Endothelial cell of umbilical vein (primary cell): Measurements from ENCODE around the gene SINHCAF. TPM values are rescaled to one million over a fixed set of nuclear protein-coding genes. Genes with fewer than 3 reads are reported as not detected.

ENCODE experiments used
- BruUV-seq: library from RNA; stranded (reverse); fragments of 400-500 nt; replicated peaks from 2 replicates; lab custom pipeline; 2021; lab: Mats Ljungman, UMichigan
- CTCF ChIA-PET: fragments of 300-600, 350-600 bp; sonication (Branson Sonifier 250); formaldehyde crosslinking; loops from one replicate; lab custom pipeline; 2021; ENCODE audit warnings: antibody characterized with exemption, inconsistent platforms; lab: Charles Lee
- POLR2A ChIA-PET: fragments of 300-600, 350-600 bp; sonication (Branson Sonifier 250); formaldehyde crosslinking; loops from one replicate; lab custom pipeline; 2021; ENCODE audit warnings: antibody characterized with exemption, inconsistent platforms; lab: Charles Lee
- DNase-seq: peaks from one replicate; pipeline ENCODE4 v3.0.0-alpha.2; 2011; ENCODE audit warnings: low read depth, low spot score
- FAIRE-seq: peaks from 2 replicates; lab custom pipeline; 2011; peaks lifted over from hg19 to GRCh38; lab: Jason Lieb, UNC
- H2AFZ ChIP-seq: 2 replicates; pipeline ENCODE4 v1.6.0; 2012; ENCODE audit warnings: low read depth, low read length, control low read depth, inconsistent platforms
- H3K27ac ChIP-seq: 2 replicates; pipeline ENCODE4 v1.5.1; 2011; ENCODE audit warnings: low read depth, mild to moderate bottlenecking, control low read depth, low read length, moderate library complexity; ENCODE audit not compliant: insufficient read depth
- H3K27me3 ChIP-seq, 2 experiments: 2 replicates each; pipeline versions ENCODE4 v1.6.0 to v1.6.1; 2011; ENCODE audit warnings: low read length in 2 of 2, mixed read lengths in 1 of 2; ENCODE audit not compliant: control insufficient read depth in 2 of 2, insufficient read depth in 2 of 2
- H3K36me3 ChIP-seq, 2 experiments: 2 replicates in 1 of 2; 3 replicates in 1 of 2; pipeline ENCODE4 v1.5.1; 2011; ENCODE audit warnings: low read length in 2 of 2, mild to moderate bottlenecking in 1 of 2, moderate library complexity in 1 of 2; ENCODE audit not compliant: control insufficient read depth in 2 of 2, insufficient read depth in 2 of 2; ENCODE audit errors: extremely low read depth in 1 of 2
- H3K4me1 ChIP-seq: 3 replicates; pipeline ENCODE4 v1.5.1; 2011; ENCODE audit warnings: mild to moderate bottlenecking, low read length; ENCODE audit not compliant: control insufficient read depth, insufficient read depth; ENCODE audit errors: extremely low read depth
- H3K4me2 ChIP-seq: 2 replicates; pipeline ENCODE4 v1.6.1; 2011; ENCODE audit warnings: low read length, control low read depth, mixed read lengths; ENCODE audit not compliant: insufficient read depth
- H3K4me3 ChIP-seq, 3 experiments: fragments of 200-600 bp in 1 of 3; sonication (generic), shearing (Covaris generic) in 1 of 3; replicated peaks in 1 of 3; 2 replicates each; pipeline ENCODE4 v1.5.1; 2011 to 2016; ENCODE audit warnings: control low read depth in 3 of 3, low read length in 3 of 3, mild to moderate bottlenecking in 2 of 3, inconsistent platforms in 1 of 3, low read depth in 1 of 3, moderate library complexity in 1 of 3; ENCODE audit not compliant: insufficient read depth in 1 of 3
- H3K79me2 ChIP-seq: 2 replicates; pipeline ENCODE4 v1.6.0; 2012; ENCODE audit warnings: low read length, inconsistent platforms; ENCODE audit not compliant: control insufficient read depth, insufficient read depth
- H3K9ac ChIP-seq: replicated peaks from 2 replicates; pipeline ENCODE3; 2011; ENCODE audit warnings: low read length, control low read depth; ENCODE audit not compliant: insufficient read depth; ENCODE audit errors: extremely low read depth
- H3K9me1 ChIP-seq: replicated peaks from 3 replicates; pipeline ENCODE4 v1.6.0; 2011; ENCODE audit warnings: mild to moderate bottlenecking, low read length; ENCODE audit not compliant: control insufficient read depth, insufficient read depth; ENCODE audit errors: extremely low read depth
- H3K9me3 ChIP-seq: replicated peaks from 2 replicates; pipeline ENCODE4 v1.5.1; 2012; ENCODE audit warnings: low read length, inconsistent platforms; ENCODE audit not compliant: control insufficient read depth, insufficient read depth
- H4K20me1 ChIP-seq: replicated peaks from 2 replicates; pipeline ENCODE3; 2011; ENCODE audit warnings: mild to moderate bottlenecking, low read length; ENCODE audit not compliant: control insufficient read depth, insufficient read depth; ENCODE audit errors: extremely low read depth
- CTCF ChIP-seq, 2 donors: IDR thresholded peaks; 1 replicate in 1 of 2; 2 replicates in 1 of 2; pipeline ENCODE4 v1.5.1; 2011; ENCODE audit warnings: low read length in 2 of 2, mild to moderate bottlenecking in 2 of 2, moderate library complexity in 2 of 2, control low read depth in 1 of 2, inconsistent platforms in 1 of 2, low read depth in 1 of 2; ENCODE audit not compliant: insufficient read depth in 1 of 2; ENCODE audit errors: extremely low read depth in 1 of 2
- EZH2 ChIP-seq: IDR thresholded peaks from 2 replicates; pipeline ENCODE4 v1.6.1; 2012; ENCODE audit warnings: borderline replicate concordance, low read depth, mild to moderate bottlenecking, moderate library complexity, low read length, inconsistent platforms; ENCODE audit not compliant: severe bottlenecking
- FOS ChIP-seq: IDR thresholded peaks from 2 replicates; pipeline ENCODE4 v1.6.1; 2011; ENCODE audit warnings: mild to moderate bottlenecking, low read length, moderate library complexity, borderline replicate concordance; ENCODE audit not compliant: insufficient read depth
- GATA2 ChIP-seq: IDR thresholded peaks from 2 replicates; pipeline ENCODE4 v1.7.0; 2011; ENCODE audit warnings: low read depth, mild to moderate bottlenecking, moderate library complexity, mixed read lengths, low read length; ENCODE audit not compliant: insufficient read length, insufficient read depth
- JUN ChIP-seq: IDR thresholded peaks from 2 replicates; pipeline ENCODE4 v1.6.1; 2011; ENCODE audit warnings: borderline replicate concordance, low read depth; ENCODE audit not compliant: insufficient read length, insufficient read depth
- MAX ChIP-seq: IDR thresholded peaks from 2 replicates; pipeline ENCODE4 v1.6.1; 2011; ENCODE audit not compliant: insufficient read depth, insufficient read length
- MYC ChIP-seq: IDR thresholded peaks from one replicate; pipeline ENCODE4 v1.6.1; 2011; ENCODE audit warnings: mild to moderate bottlenecking, low read depth, low read length
- POLR2A ChIP-seq: IDR thresholded peaks from 2 replicates; pipeline ENCODE4 v1.6.1; 2012; ENCODE audit warnings: low read depth, mild to moderate bottlenecking, control low read depth, low read length
- POLR2AphosphoS5 ChIP-seq: IDR thresholded peaks from 2 replicates; pipeline ENCODE4 v1.6.1; 2012; ENCODE audit warnings: low read depth, mild to moderate bottlenecking, control low read depth, low read length, moderate library complexity; ENCODE audit not compliant: insufficient read depth
- dilution Hi-C: fragments of 300-500 bp; cut with MboI; formaldehyde crosslinking; loops from one replicate; pipeline ENCODE4 v1.15.0; 2019; ENCODE audit warnings: low sequenced_read_pairs; ENCODE audit not compliant: extremely low pct_ligation_motif_present
- intact Hi-C: fragments of 100-400 bp; cut with micrococcal nuclease; formaldehyde crosslinking; loops from one replicate; pipeline ENCODE4 v1.10.0; 2022
- polyA plus RNA-seq, 4 experiments: library from polyadenylated mRNA; depleted of rRNA in 3 of 4; stranded (reverse) in 3 of 4; unstranded in 1 of 4; fragments of >200 nt; gene quantifications; 2 replicates each; pipeline versions ENCODE4 v1.2.1 to v1.2.3, GENCODE V29; 2011 to 2012; ENCODE audit warnings: missing spikeins in 1 of 4
- total RNA-seq: library from RNA; stranded (reverse); gene quantifications from 2 replicates; pipeline ENCODE4 v1.2.3, GENCODE V29; 2021

SINHCAF gene
- total and polyA plus RNA-seq, 2 donors (not counting 3 experiments of a cell fraction or from before 2014, with no cell fraction given), result 19.3 to 83.4 TPM

GRCh38 chr12:31267966-31268365 is 58.0 kb downstream of the SINHCAF start:
- ChIA-PET CTCF (interaction anchor here (1.6 to 2.9 kb wide), 2 partner anchors 17 to 421 kb away, joined by 5 to 12 read pairs; no protein-coding TSS in a partner anchor), POLR2A (no interaction called here)
- no TSS peak for BruUV-seq
- no peak overlapping the region for H3K27ac ChIP-seq
- H4K20me1 ChIP-seq, result no peaks in the 10 kb centered on the region
- H3K4me3 ChIP-seq, result no peak overlapping the region
- intact Hi-C loops, result no loop called here
- H3K9me3 ChIP-seq, result no peaks in the 10 kb centered on the region
- FAIRE-seq, result no peak
- H3K27me3 ChIP-seq, result no peaks in the 10 kb centered on the region
- no peaks in the 10 kb centered on the region for H3K4me1 ChIP-seq
- DNase-seq, result no peak
- H3K9me1 ChIP-seq, result no peaks in the 10 kb centered on the region
- H3K79me2 ChIP-seq, result no peaks in the 10 kb centered on the region
- TF ChIP-seq CTCF (IDR thresholded peaks at IDR 0.05; ENCODE audit: extremely low read depth in 1 of 2, insufficient read depth in 1 of 2, low read depth in 1 of 2, low read length in 2 of 2) (no peak), EZH2 (no peak), POLR2A (no peak), FOS (no peak), JUN (no peak), POLR2AphosphoS5 (no peak), MAX (no peak), GATA2 (no peak), MYC (no peak)
- dilution Hi-C loops, result no loop called here
- no peak overlapping the region for H3K9ac ChIP-seq
- no peaks in the 10 kb centered on the region for H3K36me3 ChIP-seq
- no peak overlapping the region for H3K4me2 ChIP-seq
- no peak overlapping the region for H2AFZ ChIP-seq
